HepG2 (cell line): ENCODE results near the gene MYH9. TPM values are rescaled to one million over a fixed set of nuclear protein-coding genes. Genes with fewer than 3 reads are reported as not detected.

Experiments
- GABPB1 ChIP-seq: IDR thresholded peaks from 2 replicates; pipeline ENCODE4 v1.6.1; 2016; ENCODE audit warnings: mild to moderate bottlenecking, missing genetic modification reagents, moderate library complexity, missing compliant biosample characterization
- GZF1 ChIP-seq: sonication (generic); formaldehyde crosslinking; IDR thresholded peaks from 2 replicates; pipeline ENCODE4 v1.5.1; 2020; ENCODE audit warnings: mild to moderate bottlenecking, missing genetic modification reagents
- HNRNPUL1 ChIP-seq: fragments of 200-400 bp; formaldehyde crosslinking; IDR thresholded peaks from 2 replicates; pipeline ENCODE4 v1.6.1; 2017; ENCODE audit warnings: low read depth, mild to moderate bottlenecking, low read length, moderate library complexity
- MED8 ChIP-seq: sonication (generic); formaldehyde crosslinking; IDR thresholded peaks from 2 replicates; pipeline ENCODE4 v1.8.1; 2023; ENCODE audit warnings: mild to moderate bottlenecking, missing genetic modification reagents; ENCODE audit not compliant: insufficient replicate concordance
- NFRKB ChIP-seq: fragments of 450-650 bp; IDR thresholded peaks from 2 replicates; pipeline ENCODE4 v1.6.1; 2017
- PAX8 ChIP-seq: sonication (generic); formaldehyde crosslinking; IDR thresholded peaks from 2 replicates; pipeline ENCODE4 v1.8.0; 2022; ENCODE audit warnings: mild to moderate bottlenecking, missing genetic modification reagents, borderline replicate concordance
- PRPF4 ChIP-seq: fragments of 200-400 bp; formaldehyde crosslinking; IDR thresholded peaks from 2 replicates; pipeline ENCODE4 v1.6.1; 2016; ENCODE audit warnings: low read length, low read depth; ENCODE audit not compliant: poor library complexity, severe bottlenecking
- RARA ChIP-seq: IDR thresholded peaks from 2 replicates; pipeline ENCODE4 v1.6.1; 2016; ENCODE audit warnings: missing genetic modification reagents, missing compliant biosample characterization
- REXO4 ChIP-seq: sonication (generic); formaldehyde crosslinking; IDR thresholded peaks from 2 replicates; pipeline ENCODE4 v1.8.0; 2022; ENCODE audit warnings: missing genetic modification reagents, mild to moderate bottlenecking, borderline replicate concordance
- RNF2 ChIP-seq: fragments of 450-650 bp; conservative IDR thresholded peaks from 2 replicates; pipeline ENCODE4 v1.6.1; 2016; ENCODE audit warnings: low read depth
- SALL1 ChIP-seq: sonication (generic); formaldehyde crosslinking; IDR thresholded peaks from 2 replicates; pipeline ENCODE4 v1.8.0; 2022; ENCODE audit warnings: mild to moderate bottlenecking, missing genetic modification reagents
- SRY ChIP-seq: sonication (generic); formaldehyde crosslinking; IDR thresholded peaks from 2 replicates; pipeline ENCODE4 v1.8.0; 2022; ENCODE audit warnings: mild to moderate bottlenecking, missing genetic modification reagents
- SSRP1 ChIP-seq: IDR thresholded peaks from 2 replicates; pipeline ENCODE4 v1.6.1; 2016; ENCODE audit warnings: control low read depth
- ZBTB10 ChIP-seq: sonication (generic); formaldehyde crosslinking; IDR thresholded peaks from 2 replicates; pipeline ENCODE4 v1.4.0; 2020; ENCODE audit warnings: missing genetic modification reagents, borderline replicate concordance
- ZNF292 ChIP-seq: sonication (generic); formaldehyde crosslinking; IDR thresholded peaks from 2 replicates; pipeline ENCODE4 v1.8.1; 2022; ENCODE audit warnings: mild to moderate bottlenecking, low read depth, missing genetic modification reagents, borderline replicate concordance
- ZNF572 ChIP-seq: sonication (generic); formaldehyde crosslinking; IDR thresholded peaks from 2 replicates; pipeline ENCODE4 v1.5.1; 2020; ENCODE audit warnings: mild to moderate bottlenecking, missing genetic modification reagents
- ZNF607 ChIP-seq: sonication (generic); formaldehyde crosslinking; IDR thresholded peaks from 2 replicates; pipeline ENCODE4 v1.5.1; 2020; ENCODE audit warnings: missing genetic modification reagents, mild to moderate bottlenecking, borderline replicate concordance
- ZNF614 ChIP-seq: IDR thresholded peaks from 2 replicates; pipeline ENCODE4 v1.6.1; 2018; ENCODE audit warnings: missing biosample characterization, missing genetic modification reagents, inconsistent platforms, borderline replicate concordance
- ZNF761 ChIP-seq: sonication (generic); formaldehyde crosslinking; conservative IDR thresholded peaks from 2 replicates; pipeline ENCODE4 v1.4.0; 2020; ENCODE audit warnings: mild to moderate bottlenecking, missing genetic modification reagents
- ZNF776 ChIP-seq: sonication (generic); formaldehyde crosslinking; IDR thresholded peaks from 2 replicates; pipeline ENCODE4 v1.4.0; 2020; ENCODE audit warnings: mild to moderate bottlenecking, missing genetic modification reagents
- ZSCAN9 ChIP-seq: IDR thresholded peaks from 2 replicates; pipeline ENCODE4 v1.6.1; 2016; ENCODE audit warnings: borderline replicate concordance
- polyA plus RNA-seq, 8 experiments: library from polyadenylated mRNA; depleted of rRNA in 3 of 8; stranded (reverse) in 7 of 8; unstranded in 1 of 8; fragments of >200 nt; fragmentation: Illumina TruSeq in 4 of 8; extraction: Trizol in 4 of 8; gene quantifications; 2 replicates each; pipeline versions ENCODE4 v1.2.1 to v1.2.3, GENCODE V29; 2011 to 2016; ENCODE audit warnings: low read depth in 4 of 8, missing spikeins in 1 of 8, mixed read lengths in 1 of 8; ENCODE audit not compliant: insufficient read depth in 1 of 8
- total RNA-seq, 5 experiments: library from RNA; depleted of rRNA; stranded (reverse); fragments of >200 nt; fragmentation: Illumina TruSeq; extraction: Trizol; gene quantifications; 2 replicates each; pipeline ENCODE4 v1.2.3, GENCODE V29; 2016; ENCODE audit warnings: low read depth in 1 of 5
- TF ChIP-seq, protein P1 (sequence below): IDR thresholded peaks from 2 replicates; pipeline ENCODE4 v1.6.1; 2016; ENCODE audit warnings: missing compliant biosample characterization, missing genetic modification reagents, borderline replicate concordance
- TF ChIP-seq, protein P2 (sequence below): sonication (generic); formaldehyde crosslinking; IDR thresholded peaks from 2 replicates; pipeline ENCODE4 v1.4.0; 2020; ENCODE audit warnings: missing genetic modification reagents, borderline replicate concordance

Gene MYH9
- total and polyA plus RNA-seq, 2 of the 13 experiments (the other 11 are each of a cell fraction or from before 2014, with no cell fraction given): 50.7 to 98.5 TPM

DNA sequence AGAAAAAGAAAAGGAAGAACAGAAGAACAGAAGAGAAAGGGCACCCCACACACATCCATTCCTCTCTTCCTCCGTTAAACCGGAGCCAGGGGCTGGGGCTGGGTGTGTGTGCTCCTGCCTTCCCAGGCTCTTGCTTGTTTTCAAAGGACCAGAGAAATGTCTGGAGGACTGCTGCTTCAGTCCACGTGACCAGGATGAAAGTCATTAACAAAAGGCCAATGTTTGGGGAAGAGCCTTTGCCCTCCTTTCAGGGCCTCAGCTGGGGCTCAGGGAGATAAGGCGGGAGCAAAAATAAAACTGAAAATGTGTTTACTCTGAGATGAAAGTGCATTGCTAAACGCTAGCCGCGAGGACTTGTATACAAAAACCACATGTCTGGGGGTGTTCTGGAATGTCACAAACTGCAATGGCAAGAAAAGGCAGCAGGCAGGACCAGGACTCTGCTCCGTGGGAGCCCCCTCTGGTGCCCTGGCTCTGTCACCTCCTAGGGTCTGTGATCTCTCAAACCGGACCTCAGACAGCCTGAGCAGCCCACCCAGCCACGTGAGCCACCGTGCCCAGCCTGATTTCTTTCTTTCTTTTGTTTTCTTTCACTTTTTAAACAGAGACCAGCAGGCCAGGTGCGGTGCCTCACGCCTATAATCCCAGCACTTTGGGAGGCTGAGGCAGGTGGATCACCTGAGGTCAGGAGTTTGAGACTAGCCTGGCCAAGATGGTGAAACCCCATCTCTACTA, 31.6 kb upstream of the MYH9 start (continued):
- TF ChIP-seq ZNF761 (0 out of 2 replicates have a peak, but pooled peaks have one; percentile 35), PRPF4 (no peak), HNRNPUL1 (no peak), SRY (no peak), SSRP1 (CRISPR knock-in tag) (no peak), NFRKB (no peak), GZF1 (CRISPR knock-in tag) (no peak), ZNF572 (CRISPR knock-in tag) (peak; percentile 30; the same call in 1 of the 2 replicates), PAX8 (CRISPR knock-in tag) (no peak), ZSCAN9 (CRISPR knock-in tag) (peak; percentile 70; the same call in 1 of the 2 replicates), RNF2 (no peak), GABPB1 (CRISPR knock-in tag) (peak; percentile 40), ZNF614 (CRISPR knock-in tag) (peak; percentile 88), RARA (CRISPR knock-in tag) (peak; percentile 96), ZNF607 (CRISPR knock-in tag) (no peak), ZNF776 (CRISPR knock-in tag) (no peak), SALL1 (CRISPR knock-in tag) (peak; percentile 97), MED8 (CRISPR knock-in tag) (peak; percentile 95), ZBTB10 (CRISPR knock-in tag) (no peak), REXO4 (CRISPR knock-in tag) (no peak), ZNF292 (CRISPR knock-in tag) (peak; percentile 67)
- TF ChIP-seq, protein P1, sequence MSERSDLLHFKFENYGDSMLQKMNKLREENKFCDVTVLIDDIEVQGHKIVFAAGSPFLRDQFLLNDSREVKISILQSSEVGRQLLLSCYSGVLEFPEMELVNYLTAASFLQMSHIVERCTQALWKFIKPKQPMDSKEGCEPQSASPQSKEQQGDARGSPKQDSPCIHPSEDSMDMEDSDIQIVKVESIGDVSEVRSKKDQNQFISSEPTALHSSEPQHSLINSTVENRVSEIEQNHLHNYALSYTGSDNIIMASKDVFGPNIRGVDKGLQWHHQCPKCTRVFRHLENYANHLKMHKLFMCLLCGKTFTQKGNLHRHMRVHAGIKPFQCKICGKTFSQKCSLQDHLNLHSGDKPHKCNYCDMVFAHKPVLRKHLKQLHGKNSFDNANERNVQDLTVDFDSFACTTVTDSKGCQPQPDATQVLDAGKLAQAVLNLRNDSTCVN (CRISPR knock-in tag): no peak
- TF ChIP-seq, protein P2, sequence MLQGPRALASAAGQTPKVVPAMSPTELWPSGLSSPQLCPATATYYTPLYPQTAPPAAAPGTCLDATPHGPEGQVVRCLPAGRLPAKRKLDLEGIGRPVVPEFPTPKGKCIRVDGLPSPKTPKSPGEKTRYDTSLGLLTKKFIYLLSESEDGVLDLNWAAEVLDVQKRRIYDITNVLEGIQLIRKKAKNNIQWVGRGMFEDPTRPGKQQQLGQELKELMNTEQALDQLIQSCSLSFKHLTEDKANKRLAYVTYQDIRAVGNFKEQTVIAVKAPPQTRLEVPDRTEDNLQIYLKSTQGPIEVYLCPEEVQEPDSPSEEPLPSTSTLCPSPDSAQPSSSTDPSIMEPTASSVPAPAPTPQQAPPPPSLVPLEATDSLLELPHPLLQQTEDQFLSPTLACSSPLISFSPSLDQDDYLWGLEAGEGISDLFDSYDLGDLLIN (CRISPR knock-in tag): no peak; the same call in 1 of the 2 replicates
